ENCODE measurements around the gene PPFIA4.

PPFIA4 gene

DNA sequence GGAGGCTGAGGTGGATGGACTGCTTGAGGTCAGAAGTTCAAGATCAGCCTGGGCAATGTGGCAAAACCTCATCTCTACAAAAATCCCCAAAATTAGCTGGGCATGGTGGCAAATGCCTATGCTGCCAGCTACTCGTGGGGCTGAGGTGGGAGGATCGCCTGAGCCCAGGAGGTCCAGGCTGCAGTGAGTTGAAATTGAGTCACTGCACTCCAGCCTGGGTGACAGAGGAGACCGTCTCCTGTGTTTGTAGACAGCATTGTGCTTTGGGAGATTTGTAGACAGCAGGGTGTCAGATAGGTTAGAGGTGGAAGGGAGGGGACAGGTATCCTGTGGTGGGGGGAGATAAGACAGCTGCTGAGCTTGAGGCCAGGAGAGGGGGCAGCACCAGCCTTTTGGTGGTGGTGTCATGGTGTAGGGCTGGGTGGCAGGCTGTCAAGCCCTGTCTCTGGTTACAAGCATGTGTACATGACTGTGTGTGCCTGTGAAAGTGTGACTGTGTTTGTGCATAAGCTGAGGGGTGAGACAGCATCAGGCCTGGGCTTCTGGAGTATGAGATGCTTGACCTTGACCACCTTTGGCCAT lies 15.2 kb downstream of the PPFIA4 start:
- no peak for DNase-seq

DNA sequence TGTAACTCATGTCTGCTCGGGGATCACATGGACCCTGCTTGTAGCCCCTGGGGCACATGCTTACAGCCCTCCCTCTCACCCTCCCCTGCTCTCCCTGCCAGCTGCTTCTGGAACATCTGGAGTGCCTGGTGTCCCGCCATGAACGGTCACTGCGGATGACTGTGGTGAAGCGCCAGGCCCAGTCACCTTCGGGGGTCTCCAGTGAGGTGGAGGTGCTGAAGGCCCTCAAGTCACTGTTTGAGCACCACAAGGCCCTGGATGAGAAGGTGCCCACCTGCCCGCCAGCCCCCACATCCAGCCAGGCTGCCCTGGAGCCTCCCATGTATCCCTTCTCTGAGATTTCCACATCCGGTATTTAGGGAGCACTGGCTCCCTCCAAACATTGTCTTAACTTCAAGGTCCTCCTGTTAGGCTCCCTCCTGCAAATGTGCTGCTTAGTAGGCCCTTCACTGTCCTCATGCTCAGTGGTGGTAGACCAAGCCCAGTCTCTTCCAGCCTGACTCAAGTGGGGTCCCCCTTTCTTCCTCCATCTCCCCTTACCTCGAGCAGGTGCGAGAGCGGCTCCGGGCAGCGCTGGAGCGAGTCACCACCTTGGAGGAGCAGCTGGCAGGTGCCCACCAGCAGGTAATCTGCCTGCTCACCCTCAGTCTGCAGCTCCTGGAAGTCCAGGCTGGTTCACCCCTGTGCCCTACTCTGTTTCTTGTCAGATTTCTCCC lies 17.7 kb downstream of the PPFIA4 start:
- DNase-seq: no peak

DNA sequence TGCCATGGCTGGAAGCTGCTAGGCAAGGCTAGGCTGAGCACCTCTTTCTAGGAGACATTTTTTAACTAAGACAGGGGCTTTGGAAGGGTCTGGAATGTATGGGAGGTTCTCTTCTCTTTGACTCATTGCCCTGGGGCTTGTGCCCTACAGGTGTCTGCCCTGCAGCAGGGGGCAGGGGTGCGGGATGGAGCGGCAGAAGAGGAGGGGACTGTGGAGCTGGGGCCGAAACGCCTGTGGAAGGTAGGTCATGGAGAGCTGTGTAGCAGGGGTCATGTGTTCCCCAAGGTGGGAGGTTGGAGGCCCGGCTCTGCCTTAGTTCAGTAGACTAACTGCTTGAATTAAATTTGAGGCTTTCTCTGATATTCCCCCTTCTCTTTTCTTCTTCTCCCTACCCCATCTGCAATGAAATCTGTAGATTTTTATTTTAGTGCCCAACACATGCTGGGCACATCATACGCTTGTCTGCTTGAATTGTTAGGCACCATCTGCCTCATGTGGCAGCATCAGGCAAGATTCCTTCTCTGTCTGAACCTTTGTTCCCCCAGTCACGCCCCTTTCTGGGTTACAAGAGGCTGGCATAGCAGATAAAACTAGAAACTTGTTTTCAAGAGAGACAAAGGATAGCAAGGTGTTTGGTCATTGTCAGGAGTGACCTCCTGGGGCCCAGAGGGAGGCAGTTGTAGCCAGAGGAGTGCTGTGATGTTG lies 18.4 kb downstream of the PPFIA4 start:
- no peak for DNase-seq

DNA sequence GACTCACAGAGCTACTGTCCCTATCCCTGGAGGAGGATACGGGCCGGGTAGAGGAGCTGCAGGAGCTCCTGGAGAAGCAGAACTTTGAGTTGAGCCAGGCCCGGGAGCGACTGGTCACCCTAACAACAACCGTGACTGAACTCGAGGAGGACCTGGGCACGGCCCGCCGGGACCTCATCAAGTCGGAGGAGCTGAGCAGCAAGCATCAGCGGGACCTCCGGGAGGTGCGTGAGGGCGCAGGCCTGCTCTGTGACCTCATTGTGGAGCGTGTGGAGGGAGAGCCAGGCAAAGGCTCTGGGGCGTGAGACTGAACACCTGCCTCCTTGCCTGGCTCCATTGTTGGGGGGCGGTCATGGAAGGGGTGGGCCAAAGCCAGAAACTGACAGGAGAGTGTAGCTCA lies 19.0 kb downstream of the PPFIA4 start:
- DNase-seq: no peak

DNA sequence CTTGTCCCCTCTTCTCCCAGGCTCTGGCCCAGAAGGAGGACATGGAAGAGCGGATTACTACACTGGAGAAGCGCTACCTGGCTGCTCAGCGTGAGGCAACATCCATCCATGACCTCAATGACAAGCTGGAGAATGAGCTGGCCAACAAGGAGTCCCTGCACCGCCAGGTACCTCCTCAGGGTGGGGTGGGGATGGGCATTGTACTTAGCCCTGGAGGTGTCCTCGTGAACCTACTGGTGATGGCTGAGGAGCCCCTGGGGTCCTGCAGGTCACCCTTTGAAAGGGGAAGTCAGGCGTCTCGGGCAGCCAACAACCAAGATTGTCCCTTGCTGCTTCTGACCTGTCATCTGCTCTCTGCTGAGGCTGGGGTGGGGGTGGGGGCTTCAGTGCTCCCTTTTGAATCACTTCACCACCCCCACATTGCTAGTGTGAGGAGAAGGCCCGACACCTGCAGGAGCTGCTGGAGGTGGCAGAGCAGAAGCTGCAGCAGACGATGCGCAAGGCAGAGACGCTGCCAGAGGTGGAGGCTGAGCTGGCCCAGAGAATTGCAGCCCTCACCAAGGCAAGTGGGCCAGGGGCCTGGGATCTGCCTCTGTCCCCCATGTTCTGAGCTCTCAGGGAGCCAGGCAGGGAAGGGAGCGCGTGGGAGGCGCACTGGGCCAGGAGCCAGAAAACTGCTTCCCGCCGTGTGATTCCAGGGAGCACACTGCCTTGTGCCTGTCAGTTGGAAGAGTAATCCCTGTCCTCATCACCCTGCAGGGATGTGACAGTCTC lies 19.7 kb downstream of the PPFIA4 start:
- no peak for DNase-seq

DNA sequence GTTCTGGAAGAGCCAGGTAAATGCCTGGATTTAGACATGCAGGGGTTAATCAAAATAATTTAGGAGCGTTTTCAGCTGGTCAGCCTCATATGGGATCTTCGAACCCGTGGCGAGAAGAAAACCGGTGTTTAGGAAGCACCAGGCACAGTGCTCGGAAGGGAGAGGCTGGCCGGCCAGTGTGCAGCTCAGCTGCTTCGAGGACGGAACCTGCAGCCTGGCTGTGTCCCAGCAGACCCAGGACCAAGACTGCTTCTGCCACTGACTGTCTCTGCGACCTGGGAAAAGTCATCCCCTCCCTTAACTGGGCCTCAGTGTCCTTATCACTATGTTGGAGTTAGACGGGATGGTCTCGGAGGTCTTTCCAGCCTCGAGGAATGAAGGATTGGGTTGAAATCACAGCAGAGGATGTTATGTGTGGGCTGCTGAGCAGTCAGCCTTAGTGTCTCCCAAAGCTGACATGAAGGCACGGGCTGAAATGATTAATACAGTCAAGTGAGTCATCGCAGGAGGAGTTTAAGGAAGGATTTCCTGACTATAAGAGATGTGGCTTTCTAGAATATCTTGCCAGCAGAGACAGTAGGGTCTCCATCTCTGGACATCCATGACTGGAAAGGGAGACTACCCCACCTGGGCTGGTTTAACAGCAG lies 20.8 kb downstream of the PPFIA4 start:
- no peak for DNase-seq

DNA sequence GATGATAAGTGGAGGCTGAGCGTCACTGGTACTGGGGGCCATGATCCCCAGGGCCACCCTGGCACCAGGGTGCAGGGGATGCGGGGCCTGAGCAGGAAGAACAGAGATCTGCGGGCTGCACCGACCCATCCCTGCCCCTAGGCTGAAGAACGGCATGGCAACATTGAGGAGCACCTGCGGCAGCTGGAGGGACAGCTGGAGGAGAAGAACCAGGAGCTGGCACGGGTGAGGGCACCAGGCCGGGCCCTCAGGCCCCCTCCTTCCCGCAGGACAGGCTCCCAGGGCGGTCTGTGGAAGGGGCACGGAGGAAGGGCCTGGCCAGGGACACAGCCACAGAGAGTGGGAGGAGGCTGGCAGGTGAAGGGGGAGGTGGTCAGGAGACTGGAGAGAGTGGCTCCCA lies 21.8 kb downstream of the PPFIA4 start:
- no peak for DNase-seq

DNA sequence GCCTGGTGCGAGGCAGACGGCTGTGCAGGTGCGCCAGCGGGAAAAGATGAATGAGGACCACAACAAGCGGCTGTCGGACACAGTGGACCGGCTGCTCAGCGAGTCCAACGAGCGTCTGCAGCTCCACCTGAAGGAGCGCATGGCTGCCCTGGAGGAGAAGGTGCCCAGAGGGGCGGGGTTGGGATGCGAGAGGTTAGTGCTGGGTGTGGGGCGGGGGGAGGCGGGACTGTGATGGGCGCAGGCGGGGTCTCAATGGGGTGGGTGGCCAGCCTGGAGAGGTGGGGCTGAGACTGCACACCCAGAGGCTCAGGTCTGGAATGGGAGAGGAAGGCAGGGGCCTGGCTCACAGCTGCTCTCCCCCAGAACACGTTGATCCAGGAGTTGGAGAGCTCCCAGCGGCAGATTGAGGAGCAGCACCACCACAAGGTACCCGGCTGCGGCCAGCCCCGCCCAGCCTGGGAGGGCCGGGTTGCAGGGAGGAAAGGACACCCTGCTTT lies 22.3 kb downstream of the PPFIA4 start:
- no peak for DNase-seq

DNA sequence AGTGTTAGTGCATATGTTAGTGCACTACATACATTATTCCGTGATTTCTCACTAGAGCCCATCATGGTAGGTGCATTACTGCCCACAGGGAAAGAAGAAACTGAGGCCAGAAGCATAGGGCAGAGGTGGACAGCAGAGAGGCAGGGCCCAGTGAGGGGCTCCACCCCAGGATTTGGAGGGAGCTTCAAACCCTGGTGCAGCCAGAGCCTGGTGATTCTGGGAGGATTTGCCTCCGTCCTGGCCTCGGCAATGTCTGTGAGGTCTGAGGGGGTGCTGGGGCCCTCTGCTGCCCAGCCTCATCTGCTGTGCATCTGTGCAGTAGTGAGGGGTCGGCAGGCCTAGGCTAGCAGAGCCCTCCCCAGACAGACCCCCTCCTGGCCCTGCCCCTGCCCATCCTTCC lies 22.8 kb downstream of the PPFIA4 start:
- DNase-seq: no peak

DNA sequence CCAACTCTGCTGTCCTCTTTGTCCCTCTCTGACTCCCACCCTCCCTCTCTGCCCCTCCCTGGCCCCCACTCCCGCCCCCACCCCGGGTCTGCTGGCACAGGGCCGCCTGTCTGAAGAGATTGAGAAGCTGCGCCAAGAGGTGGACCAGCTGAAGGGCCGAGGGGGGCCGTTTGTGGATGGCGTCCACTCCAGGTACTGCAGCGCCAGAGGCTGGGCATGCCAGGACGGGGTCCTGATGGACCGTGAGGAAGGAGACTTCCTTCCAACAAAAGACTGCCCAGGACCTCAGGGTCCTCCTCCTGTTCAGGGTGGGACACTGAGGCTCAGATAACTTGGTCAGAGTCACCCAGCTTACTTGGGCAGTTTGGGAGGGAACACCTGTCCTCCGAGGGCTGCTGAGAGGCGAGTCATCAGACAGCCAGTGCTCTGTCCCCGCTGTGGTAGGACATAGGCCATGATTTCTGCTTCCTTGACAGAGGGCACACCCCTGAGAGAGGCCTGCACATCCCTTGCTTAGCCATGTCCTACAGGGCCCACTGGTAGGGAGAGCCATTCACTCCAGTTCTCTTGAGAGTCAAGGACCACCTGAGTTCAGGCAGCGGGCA lies 23.4 kb downstream of the PPFIA4 start:
- DNase-seq: no peak

DNA sequence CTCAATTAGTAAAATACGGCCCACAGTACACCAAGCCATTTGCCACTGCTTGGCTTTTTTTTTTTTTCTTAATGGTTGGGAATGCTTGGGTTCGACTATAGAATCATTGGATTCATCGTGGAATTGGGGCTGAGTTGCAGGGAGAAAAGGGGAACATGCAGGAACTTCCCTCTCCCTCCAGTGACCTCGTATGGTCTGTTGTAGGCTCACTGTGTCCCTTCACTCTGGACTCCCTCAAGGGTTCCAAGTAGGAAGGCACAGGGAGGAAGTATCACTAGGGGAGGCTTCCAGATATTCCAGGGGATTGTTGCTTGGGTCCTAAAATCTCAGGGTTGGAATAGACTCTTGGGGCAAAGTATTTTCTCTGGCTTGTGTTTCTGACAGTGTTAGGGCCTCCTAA lies 24.5 kb downstream of the PPFIA4 start:
- no peak for DNase-seq

DNA sequence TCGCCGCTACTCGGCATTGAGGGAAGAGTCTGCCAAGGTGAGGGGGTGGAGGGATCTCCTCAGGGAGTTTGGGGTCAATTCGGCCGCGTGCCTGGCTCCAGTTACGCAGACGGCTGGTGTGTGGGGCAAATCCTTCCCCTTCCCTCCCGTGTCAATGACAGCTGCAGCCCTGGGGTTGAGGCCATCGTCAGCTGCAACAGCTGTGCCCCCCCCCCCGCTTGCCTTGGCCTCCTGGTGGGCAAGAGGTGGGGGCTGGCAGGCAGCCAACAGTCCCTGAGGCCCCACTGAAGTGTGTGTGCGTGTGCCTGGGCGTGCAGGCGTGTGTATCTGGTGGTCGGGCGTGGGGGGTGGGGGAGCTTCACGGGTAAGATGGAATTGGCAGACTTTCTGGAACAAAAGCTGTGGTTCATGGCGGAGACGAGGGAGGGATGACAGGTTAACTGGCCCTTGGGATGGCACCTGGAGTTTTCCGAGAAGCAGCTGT lies 25.6 kb downstream of the PPFIA4 start:
- DNase-seq: no peak

DNA sequence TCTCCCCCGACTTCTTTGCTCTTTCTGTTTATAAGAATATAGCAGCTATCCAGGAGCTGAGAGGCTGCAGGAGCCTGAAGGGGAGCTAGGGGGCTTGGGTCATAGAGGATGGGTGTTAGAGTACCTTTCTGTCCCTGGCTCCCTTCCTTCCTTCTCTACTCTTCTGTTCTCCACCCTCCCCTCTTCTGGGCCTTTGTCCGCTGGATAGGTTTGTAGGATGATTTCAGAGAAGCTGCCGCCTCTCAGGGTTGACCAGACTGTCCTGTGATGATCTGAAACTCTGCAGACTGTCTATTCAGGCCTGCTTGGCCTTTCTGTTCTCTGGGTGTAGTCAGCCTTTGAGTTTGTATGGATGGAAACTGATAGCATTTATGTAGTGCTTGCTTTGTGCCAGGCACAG lies 26.3 kb downstream of the PPFIA4 start:
- no peak for DNase-seq

DNA sequence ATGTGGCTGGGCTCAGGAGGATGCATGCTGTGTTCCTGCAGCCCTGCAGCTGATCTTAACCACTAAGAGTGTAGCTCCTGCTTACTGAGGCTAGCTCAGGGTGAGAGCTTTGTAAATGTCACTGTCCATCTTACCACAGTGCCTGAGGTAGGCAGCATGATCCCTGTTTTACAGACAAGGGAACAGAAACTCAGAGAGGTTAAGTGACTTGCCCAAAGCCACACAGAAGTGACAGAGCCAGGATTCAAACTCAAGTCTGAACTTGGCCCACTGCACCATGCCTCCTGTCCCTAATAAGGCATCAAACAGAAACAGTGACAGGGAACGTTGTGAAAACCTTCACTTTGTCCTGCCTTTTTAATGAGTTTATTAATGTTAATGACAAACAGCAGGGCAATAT lies 27.9 kb downstream of the PPFIA4 start:
- DNase-seq: no peak

DNA sequence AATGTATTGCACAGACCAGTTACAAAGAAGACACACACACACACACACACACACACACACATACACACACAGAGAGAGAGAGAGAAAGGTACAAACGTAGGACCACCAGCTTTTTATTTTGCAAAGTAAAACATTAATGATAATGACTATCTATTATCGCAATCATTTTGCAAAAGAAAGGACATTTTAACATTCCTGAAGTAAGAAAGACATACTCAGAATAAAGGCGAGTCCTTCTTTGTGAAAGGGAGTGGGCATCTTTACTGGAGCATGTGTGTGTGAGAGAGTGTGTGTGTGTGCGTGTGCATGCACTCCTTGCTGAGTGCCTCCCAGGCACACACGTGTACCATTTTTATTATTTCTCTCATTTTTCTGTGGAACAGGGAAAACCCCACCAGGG lies 28.4 kb downstream of the PPFIA4 start:
- no peak for DNase-seq

DNA sequence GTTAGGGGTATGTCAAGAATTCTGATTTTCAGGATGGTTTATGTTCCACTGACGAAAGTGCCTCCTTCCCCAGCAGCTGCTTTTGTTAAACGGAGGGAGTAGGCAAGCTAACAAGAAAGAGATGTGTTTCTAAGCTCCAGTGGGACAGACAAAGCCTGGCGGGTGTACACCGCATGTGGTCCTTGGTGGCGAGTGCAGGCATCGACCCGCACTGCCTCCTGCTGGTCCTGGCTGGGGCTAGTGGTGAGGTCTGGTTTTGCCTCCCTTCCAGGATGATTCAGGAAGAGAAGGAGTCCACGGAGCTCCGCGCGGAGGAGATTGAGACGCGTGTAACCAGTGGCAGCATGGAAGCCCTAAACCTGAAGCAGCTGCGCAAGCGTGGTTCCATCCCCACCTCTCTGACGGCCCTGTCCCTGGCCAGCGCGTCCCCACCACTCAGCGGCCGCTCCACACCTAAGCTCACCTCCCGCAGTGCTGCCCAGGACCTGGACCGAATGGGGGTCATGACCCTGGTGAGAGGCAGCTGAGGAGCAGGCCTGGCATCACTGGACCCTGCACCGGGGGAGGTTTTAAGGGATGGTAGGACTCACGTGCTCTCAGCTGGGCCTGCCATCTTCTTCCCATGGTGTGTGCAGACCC lies 29.0 kb downstream of the PPFIA4 start:
- DNase-seq: no peak

DNA sequence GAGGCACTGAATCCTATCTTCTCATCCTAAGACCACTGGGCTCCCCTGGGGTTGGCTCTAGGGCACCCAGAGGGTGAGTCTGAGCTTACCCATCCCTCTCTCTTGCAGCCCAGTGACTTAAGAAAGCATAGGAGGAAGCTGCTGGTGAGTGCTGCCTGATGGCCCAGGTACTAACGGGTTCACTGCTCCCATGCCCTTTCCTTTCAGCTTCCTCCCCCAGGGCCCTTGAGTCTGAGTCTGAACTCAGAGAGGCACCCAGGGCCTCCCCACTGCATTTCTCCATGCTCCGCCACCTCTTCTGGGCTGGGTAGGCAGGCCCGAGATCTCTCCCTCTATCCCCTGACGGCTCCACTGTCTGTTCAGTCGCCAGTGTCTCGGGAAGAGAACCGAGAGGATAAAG lies 29.7 kb downstream of the PPFIA4 start:
- DNase-seq: no peak

DNA sequence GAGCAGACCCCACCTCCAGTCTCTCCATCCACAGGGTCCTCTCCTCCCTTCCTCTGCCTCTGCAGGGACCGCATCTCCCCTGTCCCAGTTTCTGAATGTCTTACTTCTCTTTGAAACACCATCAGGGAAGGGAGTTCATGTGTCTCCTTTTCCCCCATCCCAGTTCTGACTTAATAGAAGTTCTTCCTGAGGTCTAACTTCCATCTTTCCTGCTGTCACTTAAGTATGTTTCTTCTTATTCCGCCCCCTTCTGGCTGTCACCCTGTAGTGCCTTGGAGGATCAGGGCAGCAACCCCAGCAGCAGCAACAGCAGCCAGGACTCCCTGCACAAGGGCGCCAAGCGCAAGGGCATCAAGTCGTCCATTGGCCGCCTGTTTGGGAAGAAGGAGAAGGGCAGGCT lies 30.2 kb downstream of the PPFIA4 start:
- no peak for DNase-seq

DNA sequence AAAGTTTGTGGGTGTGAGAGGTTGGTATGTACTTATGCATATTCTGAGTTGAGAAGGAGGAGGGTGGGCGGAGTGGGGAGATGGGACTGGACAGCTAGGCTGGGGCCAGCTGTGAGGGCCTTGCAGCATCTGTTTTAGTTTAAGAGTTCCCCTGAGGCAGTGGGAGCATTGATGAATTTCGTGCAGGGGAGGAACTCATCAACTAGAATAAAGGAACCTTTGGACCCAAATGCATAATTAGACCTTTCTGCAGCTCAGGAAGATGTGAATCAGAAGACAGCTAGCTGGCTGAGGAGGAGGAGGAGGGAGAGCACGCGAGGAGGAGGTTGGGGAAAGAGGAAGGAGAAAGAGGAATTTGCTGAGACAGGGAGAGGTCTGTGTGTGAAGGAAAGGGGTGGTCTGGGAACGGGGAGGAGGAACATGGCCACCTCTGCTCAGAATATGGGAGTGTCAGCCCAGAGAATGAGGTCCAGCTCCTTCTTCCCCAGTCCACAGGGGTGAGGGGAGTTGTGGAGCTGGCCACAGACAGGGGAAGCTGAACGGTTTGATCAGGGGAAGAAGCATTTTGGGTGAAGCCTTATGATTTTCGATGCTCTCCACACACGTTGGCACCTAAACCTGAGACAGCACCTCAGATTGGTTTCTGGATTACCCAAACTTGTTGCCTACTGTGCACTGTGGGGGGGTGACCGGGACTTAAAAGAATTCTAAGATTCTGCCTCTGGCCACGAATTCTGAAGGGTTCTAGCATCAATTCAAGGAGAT lies 31.8 kb downstream of the PPFIA4 start:
- DNase-seq: no peak

DNA sequence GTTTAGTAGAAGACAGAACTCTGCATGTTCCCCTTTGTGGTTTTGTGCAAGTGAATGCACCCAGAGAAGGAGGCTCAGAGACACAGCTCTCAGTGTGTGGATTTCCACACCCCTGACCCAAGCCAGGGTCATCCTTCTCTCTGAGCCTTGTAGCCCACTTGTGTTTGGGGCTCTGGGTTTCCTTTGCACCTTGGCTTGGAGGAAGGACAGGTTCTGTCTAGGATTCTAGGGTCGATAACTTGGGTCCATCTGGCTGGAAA lies 32.3 kb downstream of the PPFIA4 start:
- no peak for DNase-seq

DNA sequence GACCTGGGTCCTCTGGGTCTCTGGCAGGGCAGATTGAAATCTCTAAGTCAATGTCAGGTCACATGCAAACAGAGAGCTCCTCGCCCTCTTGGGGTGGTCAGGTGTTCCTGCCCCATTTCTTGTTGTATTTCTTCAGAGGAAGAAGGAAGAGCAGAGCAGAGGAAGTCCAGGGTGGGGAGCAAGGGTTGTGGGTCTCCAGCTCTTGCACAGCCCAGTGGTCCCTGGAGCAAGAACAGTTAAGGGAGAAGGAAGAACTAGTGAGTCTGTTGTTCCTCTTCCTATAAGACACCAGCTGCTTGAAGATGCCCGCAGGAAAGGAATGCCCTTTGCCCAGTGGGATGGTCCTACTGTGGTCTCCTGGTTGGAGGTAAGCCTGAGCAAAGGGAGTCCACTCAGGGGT lies 33.2 kb downstream of the PPFIA4 start:
- DNase-seq: no peak
